Activated naive CD4-positive, alpha-beta T cell treated with anti-CD3 and anti-CD28 coated beads, Interleukin-2, amount 50 U/mL, for 24 hours (primary cell): ENCODE results near the gene HDAC4.

ENCODE experiments used
- H3K27ac Mint-ChIP-seq: one replicate; pipeline ENCODE4 v1.8.0; 2021; ENCODE audit warnings: mild to moderate bottlenecking, mixed read lengths
- H3K27me3 Mint-ChIP-seq: one replicate; pipeline ENCODE4 v1.8.0; 2021; ENCODE audit warnings: mixed read lengths
- H3K36me3 Mint-ChIP-seq: one replicate; pipeline ENCODE4 v1.8.0; 2021; ENCODE audit warnings: mixed read lengths
- H3K4me1 Mint-ChIP-seq: one replicate; pipeline ENCODE4 v1.8.0; 2021; ENCODE audit warnings: mixed read lengths
- H3K4me3 Mint-ChIP-seq: one replicate; pipeline ENCODE4 v1.8.0; 2021; ENCODE audit warnings: mild to moderate bottlenecking, mixed read lengths
- H3K9me3 Mint-ChIP-seq: one replicate; pipeline ENCODE4 v1.8.0; 2021; ENCODE audit warnings: mixed read lengths

The HDAC4 gene

DNA sequence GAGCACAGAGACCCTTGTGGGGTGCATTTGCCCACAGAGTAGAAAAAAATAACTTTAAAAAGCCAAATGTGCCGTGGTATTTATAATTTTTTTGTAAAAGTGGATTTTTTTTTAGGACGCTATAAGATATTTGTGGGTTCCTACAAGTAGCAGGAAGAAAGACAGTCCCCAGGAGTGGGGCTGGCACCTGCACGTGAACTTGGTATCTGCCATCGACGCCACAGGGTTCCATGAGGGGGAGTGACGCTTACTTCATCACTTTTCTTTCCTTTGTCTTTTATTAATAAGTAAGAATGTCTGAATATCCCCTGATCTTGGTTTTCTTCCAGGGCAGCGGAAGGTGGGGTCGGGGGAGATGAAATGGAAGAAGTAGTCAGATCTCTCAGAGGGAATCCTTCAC is 345.9 kb downstream of the HDAC4 start:
- no peaks in the 10 kb centered on the region for H3K27me3 Mint-ChIP-seq
- no peaks in the 10 kb centered on the region for H3K9me3 Mint-ChIP-seq
- peaks cover 16% of the 10 kb centered on the region for H3K36me3 Mint-ChIP-seq
- H3K4me1 Mint-ChIP-seq: no peaks in the 10 kb centered on the region
- H3K27ac Mint-ChIP-seq: no peak overlapping the region
- no peak overlapping the region for H3K4me3 Mint-ChIP-seq

DNA sequence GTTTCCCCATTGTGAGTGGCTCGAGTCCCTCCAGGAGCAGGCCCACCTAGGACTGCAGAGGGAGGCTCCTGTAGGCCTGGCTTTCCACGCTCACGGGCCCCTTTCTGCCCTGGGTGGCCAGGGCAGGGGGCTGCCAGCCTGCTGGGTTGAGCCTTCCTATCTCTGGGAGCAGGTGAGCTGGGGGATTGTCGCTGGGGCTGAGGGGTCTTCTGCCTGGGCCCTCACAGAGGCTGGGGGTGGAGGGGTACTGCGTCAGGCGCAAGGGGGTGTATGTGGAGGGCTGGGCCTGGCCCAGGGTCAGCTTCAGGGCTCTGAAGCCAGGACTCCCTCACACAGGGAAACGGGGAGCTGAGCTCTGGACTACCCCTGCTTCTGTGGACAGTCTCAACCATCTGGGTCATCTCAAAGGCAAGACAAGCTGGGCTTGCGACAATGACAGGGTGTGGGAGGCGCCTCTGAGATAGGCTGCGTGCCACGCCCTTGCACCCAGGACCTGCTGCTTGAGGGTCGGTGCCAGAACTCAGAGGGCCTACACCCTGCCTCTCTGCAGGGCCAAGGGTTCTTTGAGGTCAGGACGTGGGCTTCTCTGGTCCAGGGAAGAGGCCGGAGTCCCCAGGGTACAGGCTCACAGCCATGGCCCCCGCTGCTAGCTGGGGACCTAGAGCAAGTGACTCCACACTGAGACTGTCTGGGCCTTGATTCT is 346.9 kb downstream of the HDAC4 start:
- no peaks in the 10 kb centered on the region for H3K4me1 Mint-ChIP-seq
- peaks cover 16% of the 10 kb centered on the region for H3K36me3 Mint-ChIP-seq
- no peak overlapping the region for H3K27ac Mint-ChIP-seq
- H3K9me3 Mint-ChIP-seq: no peaks in the 10 kb centered on the region
- H3K4me3 Mint-ChIP-seq: no peak overlapping the region
- no peaks in the 10 kb centered on the region for H3K27me3 Mint-ChIP-seq

DNA sequence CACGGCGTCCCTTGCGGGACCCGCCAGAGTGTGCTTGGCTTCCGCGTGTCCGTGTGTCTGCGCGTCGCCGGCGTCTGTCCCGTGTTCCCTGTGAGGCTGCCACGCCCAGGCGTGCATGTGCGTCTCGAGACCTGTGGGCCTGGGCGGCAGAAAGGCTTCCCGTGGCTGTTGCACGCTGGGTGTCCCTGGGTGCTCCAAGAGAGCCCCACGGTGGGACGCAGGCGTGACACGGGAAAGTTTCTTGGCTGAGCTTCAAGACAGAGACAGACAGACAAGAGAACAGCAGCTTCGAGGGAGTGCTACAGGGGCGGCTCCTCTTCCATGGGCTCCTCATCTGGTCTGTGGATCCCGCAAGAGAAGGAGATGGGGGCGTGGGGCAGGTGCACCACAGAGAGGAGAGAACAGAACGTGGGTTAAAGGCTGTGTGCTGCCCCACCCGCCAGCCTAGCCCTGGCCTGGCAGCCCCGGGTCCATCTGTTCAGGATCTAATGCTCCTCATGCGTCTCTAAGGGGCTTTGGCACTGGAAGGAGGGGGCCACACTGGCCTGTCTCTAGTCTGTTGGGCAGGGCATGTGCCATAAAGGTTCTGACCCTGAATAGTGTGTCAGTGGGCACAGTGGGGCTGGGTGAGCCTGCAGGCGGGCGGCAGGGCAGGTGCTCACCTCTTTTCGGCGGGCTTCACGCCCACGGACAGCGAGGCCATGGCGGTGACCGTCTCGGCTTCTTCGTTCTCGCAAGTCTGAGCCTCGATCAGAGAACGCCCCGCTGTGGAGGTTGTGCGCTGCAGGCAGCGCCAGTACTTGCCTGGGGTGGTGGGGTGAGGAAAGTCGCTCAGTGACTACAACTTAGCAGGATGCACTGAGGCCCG is 347.8 kb downstream of the HDAC4 start:
- H3K36me3 Mint-ChIP-seq: peaks cover 19% of the 10 kb centered on the region
- H3K4me1 Mint-ChIP-seq: no peaks in the 10 kb centered on the region
- H3K4me3 Mint-ChIP-seq: no peak overlapping the region
- H3K9me3 Mint-ChIP-seq: no peaks in the 10 kb centered on the region
- no peaks in the 10 kb centered on the region for H3K27me3 Mint-ChIP-seq
- H3K27ac Mint-ChIP-seq: no peak overlapping the region

DNA sequence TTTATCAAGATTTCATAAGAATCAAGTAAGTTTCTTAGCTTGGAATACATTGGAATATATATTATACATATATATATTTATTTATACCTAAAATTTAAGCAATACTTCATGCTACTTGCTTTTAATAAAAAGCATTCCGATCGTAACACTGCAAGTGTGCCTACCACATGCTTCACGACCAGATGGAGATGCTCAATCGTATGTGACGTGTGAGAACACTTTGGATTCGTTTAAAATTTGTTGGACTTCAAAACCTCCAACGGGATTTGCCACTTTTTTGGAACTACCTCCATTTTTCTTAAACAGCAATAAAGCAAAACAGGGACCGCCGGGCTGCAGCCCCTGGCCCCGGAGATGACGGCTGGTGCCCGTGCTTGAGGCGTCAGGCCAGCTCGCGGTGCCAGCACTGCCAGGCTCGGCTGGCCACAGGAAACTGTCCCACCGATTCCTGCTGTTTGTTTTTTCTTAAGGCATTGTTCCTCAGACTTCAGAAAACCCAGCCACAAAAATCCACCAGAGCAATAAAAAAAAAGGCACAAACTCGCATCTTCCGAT is 348.9 kb downstream of the HDAC4 start:
- Mint-ChIP-seq H3K27me3 (no peaks in the 10 kb centered on the region), H3K4me3 (no peak overlapping the region)

DNA sequence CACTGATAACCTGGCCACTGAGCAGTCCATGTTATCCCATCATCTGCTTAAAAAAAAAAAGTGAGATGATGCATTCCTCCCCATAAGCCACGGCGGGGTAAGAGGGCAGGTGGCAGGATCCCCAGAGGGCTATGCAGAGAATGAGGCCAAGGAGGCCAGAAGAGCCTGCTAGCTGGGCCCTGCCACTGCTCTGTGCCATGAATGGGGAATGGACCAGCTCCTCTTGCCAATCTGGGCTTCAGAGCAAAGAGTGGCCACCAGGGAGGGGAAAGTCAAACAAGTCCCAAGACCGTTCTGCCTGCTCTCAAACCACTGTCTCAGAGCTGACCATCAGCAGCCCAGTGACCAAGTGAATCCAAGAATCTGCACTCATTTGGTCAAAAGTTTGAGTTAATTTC is 350.6 kb downstream of the HDAC4 start:
- no peak overlapping the region for H3K4me3 Mint-ChIP-seq
- H3K27me3 Mint-ChIP-seq: no peaks in the 10 kb centered on the region
- H3K36me3 Mint-ChIP-seq: peaks cover 22% of the 10 kb centered on the region
- H3K4me1 Mint-ChIP-seq: no peaks in the 10 kb centered on the region
- H3K27ac Mint-ChIP-seq: no peak overlapping the region
- H3K9me3 Mint-ChIP-seq: no peaks in the 10 kb centered on the region

More for the DNA sequence above, 348.9 kb downstream of the HDAC4 start:
- Mint-ChIP-seq H3K4me1 (no peaks in the 10 kb centered on the region), H3K9me3 (no peaks in the 10 kb centered on the region), H3K36me3 (peaks cover 22% of the 10 kb centered on the region), H3K27ac (no peak overlapping the region)

DNA sequence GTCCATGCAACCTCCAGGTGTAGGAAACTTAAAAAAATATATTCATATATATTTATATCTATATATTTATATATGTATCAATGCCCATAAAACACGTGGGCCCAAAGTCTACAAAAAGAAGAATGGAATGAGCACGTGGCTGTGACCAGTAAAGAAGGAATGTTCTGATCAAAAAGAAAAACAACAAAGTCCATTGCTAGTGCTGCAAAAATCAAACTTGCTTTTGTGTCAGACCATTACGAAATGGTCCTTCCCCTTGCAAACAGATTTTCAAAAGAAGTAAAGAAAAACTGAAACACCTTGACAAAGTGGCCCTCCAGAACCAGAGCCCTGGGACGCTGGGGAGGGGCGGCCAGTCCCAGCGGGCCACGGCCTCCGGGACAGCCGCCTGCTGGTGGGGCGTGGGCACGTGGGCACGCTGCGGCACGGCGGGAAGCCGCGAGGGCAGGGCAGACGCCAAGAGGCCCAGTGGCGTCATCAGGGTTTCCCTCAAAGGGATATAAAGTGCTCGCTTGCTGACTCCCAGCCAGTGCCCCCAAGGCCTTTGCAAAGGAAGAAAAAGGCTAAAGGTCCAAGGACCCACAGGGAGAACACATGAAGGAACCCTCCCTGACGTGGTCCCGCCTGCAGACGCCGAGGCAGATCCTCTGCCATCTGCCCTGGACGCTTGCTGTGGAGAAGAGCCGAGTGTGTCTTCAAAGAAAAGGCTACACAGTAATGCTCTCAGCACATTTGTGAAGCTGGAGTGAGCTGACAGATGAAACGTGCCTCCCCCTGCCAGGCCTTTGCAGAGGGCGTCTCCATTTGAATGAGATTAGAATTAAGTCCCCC is 351.2 kb downstream of the HDAC4 start:
- no peaks in the 10 kb centered on the region for H3K27me3 Mint-ChIP-seq
- H3K4me3 Mint-ChIP-seq: no peak overlapping the region
- no peak overlapping the region for H3K27ac Mint-ChIP-seq
- H3K36me3 Mint-ChIP-seq: peaks cover 19% of the 10 kb centered on the region
- H3K4me1 Mint-ChIP-seq: no peaks in the 10 kb centered on the region
- no peaks in the 10 kb centered on the region for H3K9me3 Mint-ChIP-seq

DNA sequence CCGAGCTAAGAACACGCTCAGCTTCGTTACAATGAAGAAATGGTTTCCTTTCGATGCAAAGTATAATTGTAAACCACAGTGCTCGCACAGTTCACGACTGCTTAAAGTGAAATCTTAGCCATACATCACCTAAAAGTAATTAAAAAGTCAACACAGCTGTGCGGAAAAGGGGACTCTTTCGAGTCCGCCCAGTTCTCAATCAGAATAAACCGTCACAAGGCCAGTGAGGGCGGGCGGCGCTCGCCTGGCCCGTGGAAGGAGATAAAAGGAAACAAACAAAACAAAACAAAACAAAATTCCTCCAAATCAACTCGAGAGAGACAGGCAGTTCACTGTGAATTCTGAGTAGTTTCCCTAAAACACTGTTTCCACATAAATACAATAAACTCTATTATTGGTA is 352.1 kb downstream of the HDAC4 start:
- H3K27me3 Mint-ChIP-seq: no peaks in the 10 kb centered on the region
- peaks cover 19% of the 10 kb centered on the region for H3K36me3 Mint-ChIP-seq
- no peaks in the 10 kb centered on the region for H3K4me1 Mint-ChIP-seq
- no peaks in the 10 kb centered on the region for H3K9me3 Mint-ChIP-seq
- H3K27ac Mint-ChIP-seq: no peak overlapping the region
- no peak overlapping the region for H3K4me3 Mint-ChIP-seq

DNA sequence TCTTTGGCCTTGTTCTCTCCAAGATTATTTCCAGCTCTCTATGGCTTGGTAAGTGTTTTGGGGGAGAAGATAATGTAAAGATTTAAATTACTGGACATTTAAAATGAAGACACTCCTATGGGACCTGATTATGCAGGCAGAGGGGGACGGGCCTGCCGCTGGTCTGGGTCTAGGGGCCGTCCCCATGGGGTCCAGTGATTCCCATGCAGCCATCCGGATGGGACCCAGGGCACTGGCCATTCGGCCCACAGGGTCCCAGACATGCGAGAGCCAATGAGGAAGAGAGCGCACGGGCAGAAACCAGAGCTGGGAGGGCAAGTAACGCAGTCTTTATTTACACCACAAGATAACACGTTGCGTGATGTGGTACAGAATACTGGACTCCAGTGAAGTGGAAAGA is 353.0 kb downstream of the HDAC4 start:
- H3K9me3 Mint-ChIP-seq: no peaks in the 10 kb centered on the region
- no peak overlapping the region for H3K4me3 Mint-ChIP-seq
- H3K4me1 Mint-ChIP-seq: no peaks in the 10 kb centered on the region
- H3K27me3 Mint-ChIP-seq: no peaks in the 10 kb centered on the region
- H3K36me3 Mint-ChIP-seq: peaks cover 15% of the 10 kb centered on the region
- no peak overlapping the region for H3K27ac Mint-ChIP-seq

DNA sequence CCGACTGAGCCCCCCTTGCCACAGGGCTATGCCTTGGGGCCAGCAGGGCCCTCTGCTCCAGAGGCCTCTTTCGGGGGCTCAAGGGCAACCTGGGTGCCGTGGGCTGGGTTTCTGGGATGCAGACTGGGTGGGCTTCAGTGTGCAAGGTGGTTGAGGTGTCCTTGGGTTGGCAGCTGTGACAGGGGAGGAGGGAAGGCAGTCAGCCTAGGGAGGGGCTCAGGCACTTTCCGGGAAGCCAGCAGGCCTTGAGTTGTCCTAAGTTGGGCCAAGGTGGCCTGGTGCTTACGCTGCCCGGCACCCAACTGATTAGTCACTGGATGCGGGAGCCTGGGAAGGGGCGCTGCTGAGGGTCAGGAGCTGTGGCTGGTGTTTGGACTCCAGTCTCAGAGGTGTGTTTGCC is 353.4 kb downstream of the HDAC4 start:
- H3K9me3 Mint-ChIP-seq: no peaks in the 10 kb centered on the region
- no peaks in the 10 kb centered on the region for H3K27me3 Mint-ChIP-seq
- peaks cover 12% of the 10 kb centered on the region for H3K36me3 Mint-ChIP-seq
- H3K4me3 Mint-ChIP-seq: no peak overlapping the region
- no peaks in the 10 kb centered on the region for H3K4me1 Mint-ChIP-seq
- no peak overlapping the region for H3K27ac Mint-ChIP-seq

DNA sequence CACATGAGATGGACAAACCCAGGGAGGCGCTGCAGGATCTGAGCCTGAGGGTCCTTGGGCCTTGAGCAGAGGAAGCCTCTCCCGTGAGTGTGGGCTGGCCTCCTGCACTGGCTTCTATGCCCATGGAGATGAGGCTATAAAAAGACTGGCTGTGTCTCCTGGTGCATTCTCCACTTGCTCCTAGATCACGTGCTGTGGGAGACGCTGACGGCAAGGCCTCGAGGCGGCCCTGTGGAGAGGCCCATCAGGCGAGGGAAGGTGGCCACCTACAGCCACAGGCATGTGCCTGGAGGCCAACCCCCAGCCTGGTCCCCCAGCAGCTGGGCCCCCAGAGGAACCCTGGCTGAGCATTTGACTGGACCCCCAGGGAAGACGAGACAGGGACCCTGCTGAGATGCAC is 354.0 kb downstream of the HDAC4 start:
- no peak overlapping the region for H3K4me3 Mint-ChIP-seq
- H3K27ac Mint-ChIP-seq: no peak overlapping the region
- H3K9me3 Mint-ChIP-seq: no peaks in the 10 kb centered on the region
- H3K36me3 Mint-ChIP-seq: peaks cover 12% of the 10 kb centered on the region
- H3K27me3 Mint-ChIP-seq: no peaks in the 10 kb centered on the region
- no peaks in the 10 kb centered on the region for H3K4me1 Mint-ChIP-seq

DNA sequence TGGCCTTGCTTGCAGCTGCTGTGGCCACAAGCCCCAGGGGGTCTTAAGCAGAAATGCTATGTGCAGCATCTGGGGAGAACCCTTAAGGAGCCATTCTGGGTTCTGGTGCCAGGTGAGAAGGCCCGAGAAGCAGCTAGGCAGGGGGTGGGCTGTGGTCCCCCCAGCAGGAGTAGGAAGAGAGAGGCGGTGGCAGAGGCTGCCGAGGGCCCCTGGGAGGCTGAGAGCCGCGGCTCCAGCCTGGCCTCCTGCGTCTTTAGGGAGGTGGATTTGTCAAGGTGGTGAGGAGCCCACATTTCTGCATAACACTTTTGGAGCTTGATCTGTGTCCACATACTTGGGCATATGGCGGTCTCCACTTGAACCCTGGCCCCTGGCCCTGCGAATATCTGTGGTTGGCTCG is 356.5 kb downstream of the HDAC4 start:
- Mint-ChIP-seq H3K9me3 (no peaks in the 10 kb centered on the region), H3K27me3 (no peaks in the 10 kb centered on the region), H3K36me3 (peaks cover 6% of the 10 kb centered on the region), H3K4me1 (no peaks in the 10 kb centered on the region), H3K27ac (no peak overlapping the region), H3K4me3 (no peak overlapping the region)

DNA sequence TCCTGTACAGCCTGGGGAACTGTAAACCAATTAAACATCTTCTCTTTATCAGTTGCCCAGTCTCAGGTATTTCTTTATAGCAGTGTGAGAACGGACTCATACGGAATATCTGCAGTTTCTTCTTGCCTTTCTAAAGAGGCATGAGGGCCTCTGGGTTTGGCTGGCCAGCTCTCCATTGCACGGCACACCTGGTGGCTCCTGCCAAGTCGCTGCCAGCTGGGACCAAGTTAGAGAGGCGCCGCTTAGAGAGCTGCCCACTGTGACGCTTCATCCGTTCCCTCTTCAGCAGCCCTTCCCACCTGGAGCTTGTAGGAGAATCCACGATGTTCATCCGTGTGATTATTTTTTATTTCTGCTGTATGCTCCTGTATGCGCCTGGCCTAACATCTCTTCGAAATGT is 357.5 kb downstream of the HDAC4 start:
- no peaks in the 10 kb centered on the region for H3K27me3 Mint-ChIP-seq
- H3K9me3 Mint-ChIP-seq: no peaks in the 10 kb centered on the region
- no peak overlapping the region for H3K27ac Mint-ChIP-seq
- no peaks in the 10 kb centered on the region for H3K4me1 Mint-ChIP-seq
- H3K36me3 Mint-ChIP-seq: peaks cover 4% of the 10 kb centered on the region
- H3K4me3 Mint-ChIP-seq: no peak overlapping the region

DNA sequence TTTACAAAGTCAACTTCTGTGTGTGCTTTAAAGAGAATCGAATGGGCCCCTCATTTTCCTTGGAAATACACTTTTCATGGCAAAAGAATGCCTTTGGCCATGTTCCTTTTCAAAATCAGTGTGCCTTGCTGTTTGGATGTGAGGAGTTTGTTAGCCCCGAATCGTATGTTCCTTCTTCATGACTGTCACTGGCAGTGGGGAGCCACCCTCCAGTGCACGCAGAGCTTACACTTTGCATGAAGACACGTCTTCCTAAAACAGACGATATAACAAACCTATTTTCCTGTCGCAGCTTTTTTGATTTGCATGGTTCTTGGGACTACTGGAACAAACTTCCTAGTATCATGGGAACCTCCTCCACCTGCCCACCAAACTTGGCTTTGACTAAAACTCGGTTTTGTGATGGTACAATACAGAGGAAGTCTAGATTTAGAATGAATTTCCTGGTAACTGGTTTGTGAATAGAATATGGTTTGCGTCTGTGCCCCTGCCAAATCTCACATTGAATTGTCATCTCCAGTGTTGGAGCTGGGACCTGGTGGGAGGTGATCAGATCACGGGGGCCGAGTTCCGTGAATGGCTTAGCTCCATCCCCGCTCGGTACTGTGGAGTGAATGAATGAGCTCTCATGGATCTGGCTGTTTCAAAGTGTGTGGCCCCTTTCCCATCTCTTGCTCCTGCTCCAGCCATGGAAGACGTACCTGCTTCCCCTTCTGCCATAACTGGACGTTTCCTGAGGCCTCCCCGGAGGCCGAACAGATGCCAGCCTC is 358.1 kb downstream of the HDAC4 start:
- Mint-ChIP-seq H3K27ac (no peak overlapping the region), H3K27me3 (no peaks in the 10 kb centered on the region), H3K4me3 (no peak overlapping the region), H3K4me1 (no peaks in the 10 kb centered on the region), H3K9me3 (no peaks in the 10 kb centered on the region), H3K36me3 (no peaks in the 10 kb centered on the region)

DNA sequence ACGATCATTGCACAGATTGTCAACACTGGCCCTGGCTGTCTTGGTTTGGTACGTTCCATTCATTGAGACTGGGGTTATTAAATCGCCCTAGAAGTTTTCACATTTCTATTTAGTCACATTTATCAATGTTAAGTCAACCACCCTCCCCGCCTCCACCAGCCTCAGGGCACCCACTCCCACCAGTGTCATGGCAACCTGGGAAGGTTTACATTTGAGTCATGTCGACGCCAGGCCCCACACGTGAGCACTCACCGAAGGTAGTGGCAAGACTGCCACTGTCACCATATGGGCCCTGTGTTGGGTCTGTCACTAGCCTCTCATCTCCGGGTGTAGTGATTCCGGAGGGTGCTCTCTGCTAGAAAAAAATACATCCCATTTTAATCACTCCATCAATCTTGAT is 358.8 kb downstream of the HDAC4 start:
- H3K36me3 Mint-ChIP-seq: no peaks in the 10 kb centered on the region
- H3K9me3 Mint-ChIP-seq: no peaks in the 10 kb centered on the region
- H3K4me3 Mint-ChIP-seq: no peak overlapping the region
- no peak overlapping the region for H3K27ac Mint-ChIP-seq
- no peaks in the 10 kb centered on the region for H3K4me1 Mint-ChIP-seq
- H3K27me3 Mint-ChIP-seq: no peaks in the 10 kb centered on the region

DNA sequence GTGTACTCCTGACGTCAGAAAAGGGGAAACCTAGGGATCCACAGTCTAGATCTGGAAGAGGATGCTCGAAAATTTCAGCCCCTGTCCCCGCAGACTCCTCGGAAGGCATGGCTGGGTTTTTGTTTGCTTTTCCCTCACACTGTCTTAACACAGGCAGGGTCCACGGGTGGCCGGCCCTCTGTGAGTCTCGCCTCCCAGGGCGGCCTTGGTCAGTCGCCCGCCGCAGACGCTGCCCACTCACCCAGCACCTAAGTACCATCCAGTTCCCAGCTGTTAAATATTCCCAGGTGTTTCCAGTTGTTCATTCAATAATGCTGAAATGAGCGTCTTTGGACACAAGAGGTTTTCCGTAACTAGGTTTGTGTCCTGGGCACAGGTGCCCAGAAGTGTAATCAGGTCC is 359.8 kb downstream of the HDAC4 start:
- Mint-ChIP-seq H3K4me1 (no peaks in the 10 kb centered on the region), H3K36me3 (no peaks in the 10 kb centered on the region)

More for the DNA sequence above, 359.8 kb downstream of the HDAC4 start:
- Mint-ChIP-seq H3K9me3 (no peaks in the 10 kb centered on the region), H3K27ac (no peak overlapping the region), H3K27me3 (no peaks in the 10 kb centered on the region), H3K4me3 (no peak overlapping the region)
